ENCODE data around the gene EDEM2.
A peak's percentile ranks its signal among the peaks of the same experiment; 100 is the strongest.
"Not testable (repeated sequence)": the region's sequence is repeated elsewhere in the genome, so short reads cannot be mapped to it uniquely, and the experiment has no call there.

The EDEM2 gene

DNA sequence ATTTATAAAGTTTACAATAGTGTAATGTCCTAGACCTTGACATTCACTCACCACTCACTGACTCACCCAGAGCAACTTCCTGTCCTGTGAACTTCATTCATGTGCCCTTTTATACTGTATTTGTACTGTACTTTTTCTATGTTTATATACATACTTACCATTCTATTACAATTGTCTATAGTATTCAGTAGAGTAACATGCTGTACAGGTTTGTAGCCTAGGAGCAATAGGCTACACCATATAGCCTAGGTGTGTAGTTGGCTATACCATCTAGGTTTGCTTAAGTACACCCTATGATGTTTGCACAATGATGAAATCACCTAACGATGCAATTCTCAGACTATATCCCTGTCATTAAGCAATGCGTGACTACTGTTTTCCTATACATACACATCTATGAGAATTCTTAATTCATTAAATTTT is 17.5 kb downstream of the EDEM2 start:
- DNase-seq, result no peak

DNA sequence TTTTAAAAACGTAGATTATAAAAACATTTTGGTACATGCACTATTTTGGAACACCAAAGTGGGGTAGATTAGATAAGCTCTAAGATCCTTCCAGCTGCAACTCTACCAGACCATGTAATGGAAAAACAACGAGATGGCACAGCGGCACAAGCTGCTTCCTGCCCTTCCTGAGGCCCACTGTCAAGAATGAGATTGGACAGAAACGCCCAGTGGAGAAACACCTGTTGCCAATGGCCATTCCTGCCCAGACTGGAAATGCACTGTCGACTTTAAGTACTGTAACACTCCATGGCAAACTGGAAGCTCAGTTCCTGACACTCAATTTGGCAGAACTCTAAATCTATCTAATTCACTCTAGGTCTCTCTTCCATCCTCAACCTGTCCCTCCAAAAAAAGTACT is 21.4 kb downstream of the EDEM2 start:
- DNase-seq, result no peak

DNA sequence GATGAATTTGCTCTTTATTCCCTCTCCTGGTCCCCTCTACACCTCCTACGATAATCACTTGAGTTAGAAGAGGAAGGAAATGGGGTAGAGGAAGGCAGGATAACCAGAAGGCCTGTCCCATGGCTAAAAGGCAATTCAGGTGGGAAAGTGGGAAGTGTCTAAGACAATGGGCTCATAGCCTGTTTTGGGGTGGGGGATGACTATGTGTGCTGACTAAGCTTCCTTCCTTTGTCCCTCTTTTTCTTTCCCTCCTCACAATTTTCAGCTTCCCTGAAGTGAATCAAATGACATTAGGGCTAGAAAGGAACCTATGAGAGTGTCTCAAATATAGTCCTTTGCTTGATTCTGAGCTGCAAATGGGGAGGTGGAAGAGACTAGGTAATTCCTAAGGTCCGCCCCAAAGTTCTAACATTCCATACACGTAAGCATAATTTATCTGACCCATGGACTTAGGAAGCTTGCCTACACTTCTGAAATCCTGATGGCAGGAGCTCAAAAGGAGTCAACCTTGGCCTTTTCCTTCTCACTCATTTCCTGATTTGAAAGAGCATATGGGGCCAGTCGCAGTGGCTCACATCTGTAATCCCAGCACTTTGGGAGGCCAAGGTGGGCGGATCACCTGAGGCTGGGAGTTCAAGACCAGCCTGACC is 24.3 kb downstream of the EDEM2 start:
- DNase-seq, result no peak

DNA sequence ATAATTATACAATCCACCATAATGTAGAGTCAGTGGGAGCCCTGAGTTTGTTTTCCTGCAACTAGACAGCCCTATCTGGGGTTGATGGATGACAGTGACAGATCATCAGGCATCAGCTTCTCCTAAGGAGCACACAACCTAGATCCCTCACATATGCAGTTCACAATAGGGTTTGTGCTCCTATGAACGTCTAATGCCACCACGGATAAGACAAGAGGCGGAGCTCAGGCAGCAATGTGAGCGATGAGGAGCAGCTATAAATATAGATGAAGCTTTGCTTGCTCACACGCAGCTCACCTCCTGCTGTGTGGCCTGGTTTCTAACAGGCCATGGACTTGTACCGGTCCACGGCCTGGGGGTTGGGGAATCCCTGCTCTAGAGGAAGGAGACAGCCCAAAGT is 25.9 kb downstream of the EDEM2 start:
- no peak for DNase-seq

DNA sequence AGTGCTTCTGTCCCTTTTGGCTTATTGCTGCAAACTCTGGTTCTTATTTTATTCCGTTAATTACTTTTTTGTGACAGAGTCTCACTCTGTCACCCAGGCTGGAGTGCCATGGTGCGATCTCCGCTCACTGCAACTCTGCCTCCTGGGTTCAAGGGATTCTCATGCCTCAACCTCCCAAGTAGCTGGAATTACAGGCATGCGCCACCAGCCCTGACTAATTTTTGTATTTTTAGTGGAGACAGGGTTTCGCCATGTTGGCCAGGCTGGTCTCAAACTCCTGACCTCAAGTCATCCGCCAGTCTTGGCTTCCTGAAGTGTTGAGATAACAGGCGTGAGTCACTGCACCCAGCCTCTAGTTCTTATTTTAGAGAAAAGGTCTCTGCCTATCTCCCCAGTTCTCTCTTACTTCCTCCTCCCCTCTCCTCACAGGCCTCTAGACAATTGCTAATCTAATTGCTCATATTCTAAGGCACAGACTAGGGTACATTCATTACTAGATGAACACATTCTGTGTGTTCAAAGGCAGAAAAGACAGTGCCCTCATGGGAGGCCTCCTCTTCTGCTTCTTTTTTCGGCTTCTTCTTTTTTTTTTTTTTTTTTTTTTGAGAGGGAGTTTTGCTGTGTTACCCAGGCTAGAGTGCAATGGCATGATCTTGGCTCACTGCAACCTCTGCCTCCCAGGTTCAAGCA is 27.0 kb downstream of the EDEM2 start:
- DNase-seq, result no peak

DNA sequence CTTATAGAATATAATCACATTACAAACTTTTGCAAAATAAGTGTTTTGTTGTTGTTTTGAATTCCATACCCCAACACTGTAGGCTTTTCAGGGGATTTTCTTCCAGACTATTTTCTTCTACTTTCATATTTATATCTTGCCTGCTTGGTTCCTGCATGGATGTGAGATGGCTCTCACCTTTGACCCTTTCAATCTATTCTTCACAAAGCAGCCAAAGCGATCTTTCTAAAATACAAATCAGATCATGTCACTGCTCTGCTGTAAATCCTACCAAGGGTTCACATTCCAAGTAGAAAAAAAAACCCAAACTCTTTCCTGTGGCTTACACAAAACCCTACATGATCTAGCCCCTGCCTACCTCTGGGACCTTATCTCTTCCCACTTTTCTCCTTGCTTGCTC is 29.5 kb downstream of the EDEM2 start:
- DNase-seq, result no peak

DNA sequence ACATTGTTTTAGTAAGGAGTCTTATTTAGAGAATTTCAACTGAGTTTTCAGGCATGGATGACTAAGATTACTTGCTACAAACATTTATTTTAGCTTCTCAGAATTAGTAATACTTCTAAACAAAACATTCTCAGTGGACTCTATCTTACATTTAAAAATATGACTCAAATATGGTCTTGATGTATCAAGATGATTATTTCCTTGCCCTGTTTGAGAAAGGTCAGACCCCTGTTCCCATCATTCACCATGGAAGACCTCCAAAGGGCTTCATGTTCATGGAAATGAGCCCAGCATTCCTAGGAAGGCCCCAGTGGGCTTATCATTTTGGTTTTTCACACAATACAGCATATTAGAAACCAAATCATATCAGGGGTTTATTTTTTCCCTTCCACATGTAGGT is 29.9 kb downstream of the EDEM2 start:
- no peak for DNase-seq

DNA sequence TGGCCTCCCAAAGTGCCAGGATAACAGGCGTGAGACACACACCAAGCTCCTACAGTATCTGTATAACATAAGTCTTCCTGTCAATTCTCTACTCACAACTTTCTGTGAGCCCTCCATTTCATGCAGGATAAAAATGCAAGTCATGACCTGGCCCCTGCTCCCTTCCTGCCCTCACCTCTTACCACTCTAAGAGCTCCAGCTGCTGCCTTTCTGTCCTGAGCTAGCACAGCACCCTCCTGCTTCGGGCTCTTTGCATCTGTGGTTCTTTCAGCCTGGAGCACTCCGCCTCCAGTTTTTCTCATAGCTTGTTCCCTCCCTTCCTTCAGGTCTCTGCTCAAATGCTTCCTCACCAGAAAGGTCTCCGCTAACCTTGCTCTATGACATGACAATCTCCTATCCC is 30.9 kb downstream of the EDEM2 start:
- DNase-seq, result no peak

DNA sequence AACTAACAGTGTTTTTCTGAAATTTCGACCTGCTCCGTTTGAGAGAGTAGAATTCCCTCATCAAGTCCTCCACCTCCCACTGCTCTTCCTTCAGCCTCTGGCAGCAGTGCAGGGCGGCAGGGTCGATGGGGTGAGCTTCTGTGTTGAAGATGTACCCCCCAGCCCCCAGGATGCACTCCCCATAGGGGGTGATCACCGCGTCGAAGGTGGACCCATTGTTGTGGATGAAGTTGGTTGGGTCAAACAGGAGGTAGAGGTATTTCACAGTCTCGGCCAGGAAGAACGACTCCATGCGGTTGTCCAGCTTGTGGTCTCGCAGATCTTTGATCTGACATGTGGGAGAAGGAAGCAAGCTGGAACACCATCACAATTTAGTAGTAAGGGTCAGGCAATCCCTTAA is 31.5 kb downstream of the EDEM2 start:
- DNase-seq, result no peak

DNA sequence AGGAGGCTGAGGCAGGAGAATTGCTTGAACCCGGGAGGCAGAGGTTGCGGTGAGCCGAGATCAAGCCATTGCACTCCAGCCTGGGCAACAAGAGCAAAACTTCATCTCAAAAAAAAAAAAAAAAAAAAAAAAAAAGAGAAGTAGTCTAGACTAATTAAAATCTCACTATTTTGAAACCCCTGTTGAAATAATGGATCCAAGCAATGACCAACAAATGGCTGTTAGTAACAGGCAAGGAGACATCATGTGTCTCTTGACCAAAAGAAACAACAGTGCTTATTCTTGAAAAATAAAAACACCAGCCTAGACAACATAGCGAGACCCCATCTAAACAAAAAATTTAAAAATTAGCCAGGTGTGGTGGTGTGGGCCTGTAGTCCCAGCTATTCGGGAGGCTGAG is 34.9 kb downstream of the EDEM2 start:
- DNase-seq, result not testable (repeated sequence)

DNA sequence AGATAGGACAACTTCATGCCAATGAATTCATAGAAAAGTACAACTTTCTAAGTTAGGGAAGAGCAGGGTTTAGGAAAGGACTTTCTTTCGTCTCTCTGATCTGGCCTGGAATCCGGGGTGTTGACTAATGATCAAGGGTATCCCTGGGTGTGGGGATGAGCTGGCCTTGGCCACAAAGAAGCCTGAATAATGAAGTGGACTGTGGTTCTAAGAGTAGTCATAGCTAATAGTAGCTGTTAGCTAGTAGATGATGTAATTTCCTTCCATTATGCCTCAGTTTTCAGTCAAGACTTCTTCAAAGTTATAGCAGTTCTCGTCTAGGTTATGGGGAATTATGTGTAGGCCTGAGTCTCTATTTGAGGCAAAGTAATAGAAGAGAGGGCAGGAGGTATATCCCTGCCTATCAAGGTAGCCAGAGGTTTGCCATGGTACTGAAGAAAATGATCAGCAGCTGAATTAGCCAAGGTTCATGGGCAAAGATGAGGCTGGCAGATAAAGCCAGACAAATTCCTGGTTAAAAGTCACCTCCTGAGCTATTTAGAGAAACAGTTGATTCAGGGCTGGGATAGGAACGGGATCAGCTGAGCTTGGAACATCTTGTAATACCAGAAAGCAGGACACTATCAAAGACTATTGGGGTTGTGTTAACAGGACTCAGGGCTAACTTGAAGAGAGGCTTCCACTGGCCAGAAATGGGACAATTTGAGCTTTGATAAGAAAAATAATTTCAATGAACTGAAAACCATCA is 35.8 kb downstream of the EDEM2 start:
- DNase-seq, result no peak

DNA sequence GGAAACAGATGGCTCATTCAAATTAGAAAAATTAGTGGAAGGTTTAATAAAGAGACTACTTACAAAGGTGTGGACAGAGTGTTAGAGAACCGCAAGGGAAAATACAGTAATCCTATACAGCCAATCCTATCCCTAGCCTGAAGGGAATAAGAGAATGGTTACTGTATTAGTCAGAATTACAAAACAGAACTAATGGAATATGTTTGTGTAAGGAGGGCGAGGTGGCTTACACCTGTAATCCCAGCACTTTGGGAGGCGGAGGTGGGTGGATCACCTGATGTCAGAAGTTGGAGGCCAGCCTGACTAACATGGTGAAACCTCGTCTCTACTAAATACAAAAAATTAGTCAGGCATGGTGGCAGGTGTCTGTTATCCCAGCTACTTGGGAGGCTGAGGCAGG is 38.2 kb downstream of the EDEM2 start:
- DNase-seq, result no peak

DNA sequence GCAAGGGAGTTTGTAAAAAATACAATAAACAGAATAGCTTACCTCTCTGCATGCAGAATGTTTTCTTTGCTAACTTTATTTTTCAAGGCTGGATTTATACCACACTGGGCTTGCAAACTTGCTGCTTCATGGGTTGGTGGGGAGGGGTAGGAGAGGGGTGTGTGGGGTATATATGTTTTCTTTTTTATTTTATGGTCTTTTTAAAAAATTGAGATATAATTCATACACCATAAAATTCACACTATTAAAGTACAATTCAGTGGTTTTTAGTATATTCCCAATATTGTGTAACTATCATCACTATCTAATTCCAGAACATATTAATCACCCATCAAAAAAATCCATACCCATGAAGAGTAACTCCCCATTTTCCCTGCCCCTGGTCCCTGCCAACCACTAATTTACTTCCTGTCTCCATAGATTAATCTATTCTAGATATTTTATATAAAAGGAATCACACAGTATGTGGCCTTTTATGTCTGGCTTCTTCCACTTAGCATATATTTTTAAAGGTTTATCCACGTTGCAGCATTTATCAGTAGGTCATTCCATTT is 40.2 kb downstream of the EDEM2 start:
- DNase-seq, result no peak

DNA sequence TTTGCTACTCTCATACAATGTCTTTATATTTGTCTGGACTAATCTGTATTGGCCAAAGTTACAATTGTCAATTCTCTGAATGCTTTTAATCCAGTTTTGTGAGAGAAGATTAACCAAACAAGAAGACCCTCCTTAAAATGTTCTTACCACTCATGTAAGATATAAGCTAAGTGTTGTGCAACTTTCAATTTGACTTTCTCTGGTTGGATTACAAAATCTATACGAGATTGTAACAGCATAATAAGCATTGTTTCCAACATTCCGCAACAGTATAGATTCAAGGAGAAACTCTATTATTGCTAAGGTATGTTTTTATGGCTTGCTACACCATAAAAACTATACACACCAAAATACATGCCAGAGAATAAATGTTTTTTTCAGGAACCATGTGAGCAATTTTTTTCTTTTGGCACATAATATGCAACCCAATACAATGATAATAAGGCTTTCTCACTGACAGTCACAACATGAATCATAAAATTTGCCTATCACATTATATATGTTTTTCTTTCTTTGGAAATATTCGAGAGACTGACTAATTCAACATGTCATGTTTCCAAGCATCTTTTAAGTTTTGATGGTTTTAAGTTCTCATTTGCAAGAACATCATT is 42.3 kb downstream of the EDEM2 start:
- no peak for DNase-seq

DNA sequence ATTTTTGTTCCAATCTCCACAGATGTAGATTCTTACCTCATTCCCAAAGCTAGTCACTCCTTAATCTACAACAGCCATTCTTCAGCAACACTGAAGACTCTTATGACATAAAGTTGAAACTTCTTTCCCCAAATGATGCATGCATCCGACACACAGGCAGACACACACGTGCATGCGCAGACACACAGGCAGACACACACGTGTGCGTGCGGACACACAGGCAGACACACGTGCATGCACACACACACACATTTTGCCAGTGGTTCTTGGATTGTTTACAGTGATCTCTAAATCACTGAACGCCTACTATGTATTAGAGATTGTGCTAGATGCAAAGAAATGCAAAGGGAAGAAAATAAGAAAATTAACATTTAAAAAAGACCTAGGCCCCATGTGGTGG is 45.5 kb downstream of the EDEM2 start:
- DNase-seq, result no peak

DNA sequence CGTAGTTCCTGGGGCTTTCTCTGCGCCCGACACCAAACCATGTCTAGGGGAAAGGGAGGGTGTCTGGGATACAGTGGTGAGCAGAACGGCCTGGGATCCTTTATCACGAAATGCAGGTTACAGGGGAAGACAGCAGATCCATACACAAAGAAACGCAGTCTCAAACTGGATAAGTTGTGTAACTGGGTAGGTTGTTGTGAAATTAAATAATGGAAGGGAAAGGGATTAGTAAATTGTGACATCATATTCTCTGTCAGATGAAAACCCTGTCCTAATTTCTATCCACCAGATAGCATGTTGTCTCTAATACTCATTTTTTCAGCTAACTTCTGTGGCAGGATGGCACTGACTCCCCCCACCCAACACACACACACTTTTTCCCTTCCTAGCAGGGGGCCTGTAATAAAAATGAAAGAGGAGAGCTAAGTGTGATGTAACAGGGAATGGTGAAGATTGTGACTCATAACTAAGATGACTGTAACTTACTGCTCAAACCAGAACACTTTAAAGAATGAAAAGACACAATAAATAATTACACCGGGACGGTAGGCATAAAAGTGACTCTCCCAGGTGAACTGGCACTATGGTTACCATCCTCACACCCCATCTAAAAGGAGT is 53.8 kb downstream of the EDEM2 start:
- no peak for DNase-seq

DNA sequence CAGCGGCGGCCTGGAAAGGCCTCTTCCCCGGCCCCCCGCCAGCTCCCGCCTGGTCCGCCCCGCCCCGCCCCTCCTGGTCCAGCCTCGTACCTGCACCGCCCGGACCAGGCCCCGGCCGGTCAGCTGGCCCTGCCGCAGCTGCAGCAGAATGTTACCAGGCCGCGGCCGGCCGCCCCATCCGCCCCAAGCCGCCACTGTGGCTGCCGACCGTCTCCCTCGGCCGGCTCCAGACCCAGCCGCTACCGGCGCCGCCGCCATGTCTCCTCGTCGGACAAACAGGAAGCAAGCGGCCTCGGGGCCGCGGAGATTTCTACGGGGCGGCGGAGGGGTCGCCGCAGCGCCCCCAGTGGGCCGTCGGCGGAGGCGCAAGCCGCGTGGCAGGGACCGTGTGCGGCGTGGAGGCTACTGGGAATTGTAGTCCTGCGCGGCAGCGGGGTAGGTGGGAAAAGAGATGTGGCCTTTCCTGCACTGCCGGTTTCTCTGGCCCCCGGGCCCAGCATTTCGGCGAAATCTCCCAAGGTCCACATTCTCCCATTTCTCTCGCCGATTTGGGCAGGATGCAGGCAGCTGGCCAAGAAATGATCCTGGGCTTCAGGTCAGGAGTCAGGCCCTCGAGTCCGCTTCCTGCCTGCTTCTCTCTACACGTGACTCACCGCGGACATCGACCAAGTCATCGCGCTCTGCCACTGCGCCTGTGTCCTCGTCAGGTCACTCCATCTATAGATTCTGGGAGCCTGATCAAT is 54.4 kb downstream of the EDEM2 start, which contains the start of gene TRPC4AP:
TSS of gene TRPC4AP (minus strand) at position 284 of the 743 bp plus-strand sequence. CDS start at position 258, 26 bp downstream.
- peak; percentile 11 to 95 (median 82) for DNase-seq

DNA sequence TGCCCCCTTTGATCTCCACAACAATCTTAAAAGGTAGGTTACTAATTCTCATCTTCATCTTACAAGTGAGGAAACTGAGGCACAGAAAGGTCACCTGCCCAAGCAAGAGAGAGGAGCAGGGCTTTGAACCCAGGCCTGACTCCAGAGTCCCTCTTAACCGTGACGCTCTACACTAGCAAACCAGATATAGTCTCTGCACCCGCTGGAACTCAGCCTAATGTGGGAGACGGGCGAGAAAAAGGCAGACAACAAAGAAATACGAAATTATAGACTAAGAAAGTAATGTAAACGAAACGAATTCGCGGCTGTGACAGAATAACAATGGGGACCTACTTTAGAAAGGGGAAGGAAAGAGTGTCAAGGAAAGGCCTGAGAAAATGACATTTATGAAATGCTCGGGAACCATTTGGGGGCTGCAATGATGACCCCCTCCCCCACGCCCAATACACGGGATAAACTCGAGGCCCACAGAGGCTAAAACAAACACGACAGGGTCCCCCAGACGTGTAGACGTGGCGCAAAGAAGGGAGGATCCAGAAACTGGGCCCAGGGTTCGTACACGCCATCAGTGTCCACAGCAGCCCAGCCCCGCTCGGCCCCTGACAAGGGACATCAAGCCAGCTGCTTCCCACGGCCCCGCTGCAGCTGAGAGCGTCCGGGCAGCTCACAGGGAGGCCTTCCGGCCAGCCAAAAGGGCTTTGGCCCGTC is 55.2 kb downstream of the EDEM2 start:
- peak in 9 of 56 donors; percentile 10 to 74 (median 56) for DNase-seq

DNA sequence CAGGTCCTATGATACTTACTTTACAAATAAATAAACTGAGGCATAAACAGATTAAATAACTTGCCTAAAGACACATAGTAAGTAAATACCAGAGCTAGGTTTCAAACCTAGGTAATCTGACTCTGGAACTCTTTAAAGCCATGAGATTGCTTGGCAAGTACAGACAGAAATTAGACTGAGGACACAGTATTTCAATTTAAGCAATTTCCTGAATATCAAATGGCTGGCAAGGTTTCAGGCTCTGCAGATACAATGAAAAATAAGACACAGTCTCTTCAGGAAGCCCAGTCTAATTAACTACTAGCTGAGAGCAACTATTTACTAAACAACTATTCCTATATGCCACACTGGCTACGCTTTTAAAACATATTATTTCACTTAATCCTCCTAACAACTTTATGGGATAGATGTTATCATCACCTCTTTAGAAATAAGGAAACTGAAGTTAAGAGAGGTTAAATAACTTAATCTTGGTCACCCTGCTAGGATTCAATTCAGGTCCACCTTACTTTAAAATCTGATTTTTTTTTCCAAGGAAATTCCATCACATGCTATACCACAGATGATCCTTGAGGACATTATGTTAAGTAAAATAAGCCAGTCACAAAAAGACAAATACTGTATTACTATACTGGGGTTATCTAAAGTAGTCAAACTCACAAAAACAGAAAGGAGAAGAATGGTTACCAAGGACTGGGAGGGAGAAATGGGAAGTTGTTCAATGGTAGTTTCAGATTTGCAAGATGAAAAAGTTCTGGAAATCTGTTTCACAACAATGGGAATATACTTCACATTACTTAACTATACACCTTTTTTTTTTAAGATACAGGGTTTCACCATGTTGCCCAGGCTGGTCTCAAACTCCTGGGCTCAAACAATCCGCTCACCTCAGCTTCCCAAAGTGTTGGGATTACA is 58.6 kb downstream of the EDEM2 start:
- no peak for DNase-seq
